ENCODE results near the gene NELFE. TPM values are rescaled to one million over a fixed set of nuclear protein-coding genes. Genes with fewer than 3 reads are reported as not detected.
"Not testable (repeated sequence)": the region's sequence is repeated elsewhere in the genome, so short reads cannot be mapped to it uniquely, and the experiment has no call there.

Gene NELFE, protein sequence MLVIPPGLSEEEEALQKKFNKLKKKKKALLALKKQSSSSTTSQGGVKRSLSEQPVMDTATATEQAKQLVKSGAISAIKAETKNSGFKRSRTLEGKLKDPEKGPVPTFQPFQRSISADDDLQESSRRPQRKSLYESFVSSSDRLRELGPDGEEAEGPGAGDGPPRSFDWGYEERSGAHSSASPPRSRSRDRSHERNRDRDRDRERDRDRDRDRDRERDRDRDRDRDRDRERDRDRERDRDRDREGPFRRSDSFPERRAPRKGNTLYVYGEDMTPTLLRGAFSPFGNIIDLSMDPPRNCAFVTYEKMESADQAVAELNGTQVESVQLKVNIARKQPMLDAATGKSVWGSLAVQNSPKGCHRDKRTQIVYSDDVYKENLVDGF
- polyA plus RNA-seq (ENCODE audit: insufficient read length in 10 of 10), result 10 to 100 TPM; 49.5 to 68.7 (median 64.3) TPM
- long read RNA-seq, donor 1, transcript NELFE-202 (11 exons, 1,584 nt), result major isoform, 23 of 23 reads
- long read RNA-seq, donor 1, partial matches to known transcripts, result 0 of 23 reads
- long read RNA-seq, donor 1, other reads (novel, unspliced or antisense), result 0 of 23 reads
- long read RNA-seq, donor 2, transcript NELFE-202 (11 exons, 1,584 nt), result major isoform, 10 of 16 reads
- long read RNA-seq, donor 2, partial matches to known transcripts, result 6 of 16 reads
- long read RNA-seq, donor 2, other reads (novel, unspliced or antisense), result 0 of 16 reads
- long read RNA-seq, donor 3, result 0 reads
- long read RNA-seq, donor 4, transcript NELFE-202 (11 exons, 1,584 nt), result major isoform, 5 of 6 reads
- long read RNA-seq, donor 4, partial matches to known transcripts, result 0 of 6 reads
- long read RNA-seq, donor 4, other reads (novel, unspliced or antisense), result 0 of 6 reads
- long read RNA-seq, donor 5, transcript NELFE-202 (11 exons, 1,584 nt), result major isoform, 19 of 25 reads
- long read RNA-seq, donor 5, partial matches to known transcripts, result 5 of 25 reads
- long read RNA-seq, donor 5, other reads (novel, unspliced or antisense), result 0 of 25 reads
- long read RNA-seq, donor 6, transcript NELFE-202 (11 exons, 1,584 nt), result major isoform, 16 of 17 reads
- long read RNA-seq, donor 6, partial matches to known transcripts, result 0 of 17 reads
- long read RNA-seq, donor 6, other reads (novel, unspliced or antisense), result 0 of 17 reads
- long read RNA-seq, donor 7, transcript NELFE-202 (11 exons, 1,584 nt), result major isoform, 10 of 10 reads
- long read RNA-seq, donor 7, partial matches to known transcripts, result 0 of 10 reads
- long read RNA-seq, donor 7, other reads (novel, unspliced or antisense), result 0 of 10 reads
- long read RNA-seq, donor 8, transcript NELFE-202 (11 exons, 1,584 nt), result major isoform, 8 of 8 reads
- long read RNA-seq, donor 8, partial matches to known transcripts, result 0 of 8 reads
- long read RNA-seq, donor 8, other reads (novel, unspliced or antisense), result 0 of 8 reads
- long read RNA-seq, donor 9, partial matches to known transcripts, result 0 of 2 reads
- long read RNA-seq, donor 9, other reads (novel, unspliced or antisense), result 0 of 2 reads

GRCh38 chr6:31958741-31959739 lies at the start of gene NELFE, which contains the start of gene SKIC2:
NELFE (minus strand) TSS chr6:31958971; CDS start chr6:31958446, 525 bp downstream.
SKIC2 (plus strand) TSS chr6:31959175; CDS start chr6:31959193, 18 bp downstream.
- peak; percentile 98 to 99 (median 98) for DNase-seq

- not testable (repeated sequence) for DNase-seq
Observed at GRCh38 chr6:32008037-32008436, 49.3 kb upstream of the NELFE start.

DNA sequence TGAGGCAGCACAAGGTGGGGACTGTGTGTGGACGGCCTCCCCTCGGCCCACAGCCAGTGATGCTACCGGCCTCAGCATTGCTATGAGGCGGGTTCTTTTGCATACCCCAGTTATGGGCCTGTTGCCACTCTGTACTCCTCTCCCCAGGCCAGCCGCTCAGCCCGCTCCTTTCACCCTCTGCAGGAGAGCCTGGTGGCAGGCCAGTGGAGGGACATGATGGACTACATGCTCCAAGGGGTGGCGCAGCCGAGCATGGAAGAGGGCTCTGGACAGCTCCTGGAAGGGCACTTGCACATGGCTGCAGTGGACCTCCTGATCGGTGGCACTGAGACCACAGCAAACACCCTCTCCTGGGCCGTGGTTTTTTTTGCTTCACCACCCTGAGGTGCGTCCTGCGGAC lies 48.3 kb upstream of the NELFE start:
- not testable (repeated sequence) for DNase-seq

DNA sequence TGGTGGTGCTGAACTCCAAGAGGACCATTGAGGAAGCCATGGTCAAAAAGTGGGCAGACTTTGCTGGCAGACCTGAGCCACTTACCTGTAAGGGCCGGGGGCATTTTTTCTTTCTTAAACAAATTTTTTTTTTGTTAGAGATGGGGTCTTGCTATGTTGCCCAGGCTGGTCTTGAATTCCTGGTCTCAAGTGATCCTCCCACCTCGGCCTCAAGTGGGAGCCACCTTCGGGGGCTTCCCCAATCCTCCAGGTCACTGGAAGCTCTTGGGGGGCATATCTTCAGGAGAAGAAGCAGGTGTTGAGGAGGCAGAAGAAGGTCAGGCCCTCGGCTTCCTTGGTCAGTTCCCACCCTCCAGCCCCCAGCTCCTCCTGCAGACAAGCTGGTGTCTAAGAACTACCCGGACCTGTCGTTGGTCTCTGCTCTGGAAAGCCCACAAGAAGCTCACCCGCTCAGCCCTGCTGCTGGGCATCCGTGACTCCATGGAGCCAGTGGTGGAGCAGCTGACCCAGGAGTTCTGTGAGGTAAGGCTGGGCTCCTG lies 47.3 kb upstream of the NELFE start:
- not testable (repeated sequence) for DNase-seq

DNA sequence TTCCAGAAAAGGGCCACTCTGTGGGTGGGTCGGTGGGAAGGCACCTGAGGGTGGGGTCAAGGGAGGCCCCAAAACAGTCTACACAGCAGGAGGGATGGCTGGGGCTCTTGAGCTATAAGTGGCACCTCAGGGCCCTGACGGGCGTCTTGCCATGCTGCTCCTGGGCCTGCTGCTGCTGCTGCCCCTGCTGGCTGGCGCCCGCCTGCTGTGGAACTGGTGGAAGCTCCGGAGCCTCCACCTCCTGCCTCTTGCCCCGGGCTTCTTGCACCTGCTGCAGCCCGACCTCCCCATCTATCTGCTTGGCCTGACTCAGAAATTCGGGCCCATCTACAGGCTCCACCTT lies 46.7 kb upstream of the NELFE start:
- not testable (repeated sequence) for DNase-seq

DNA sequence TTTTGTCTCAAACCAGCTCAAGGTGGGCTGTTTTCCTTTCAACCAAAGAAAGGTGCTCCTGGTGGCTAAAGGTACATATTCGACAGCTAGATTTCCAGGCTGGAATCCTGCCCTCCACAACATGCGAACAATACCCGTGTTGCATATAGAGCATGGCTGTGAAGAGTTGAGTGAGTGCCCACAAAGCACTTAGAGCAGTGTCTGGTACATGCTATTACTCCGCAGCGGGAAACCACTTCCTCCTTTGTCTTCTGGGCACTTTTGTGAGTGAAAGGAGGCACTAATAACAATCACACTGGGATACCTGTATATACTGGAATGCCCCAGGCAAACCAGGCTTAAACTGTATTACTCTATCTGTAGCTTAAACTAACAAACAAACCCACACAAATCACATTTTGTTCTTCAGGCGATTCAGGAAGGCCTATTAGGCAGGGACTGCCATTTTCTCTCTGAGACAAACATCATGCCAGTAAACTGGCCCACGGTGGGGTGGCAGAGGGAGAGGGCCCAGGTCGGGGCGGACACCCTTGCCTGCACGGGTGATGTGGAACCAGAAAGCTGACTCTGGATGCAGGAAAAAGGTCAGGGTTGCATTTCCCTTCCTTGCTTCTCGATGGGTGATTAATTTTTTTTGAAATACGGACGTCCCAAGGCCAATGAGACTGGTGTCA lies 46.2 kb upstream of the NELFE start:
- not testable (repeated sequence) for DNase-seq

DNA sequence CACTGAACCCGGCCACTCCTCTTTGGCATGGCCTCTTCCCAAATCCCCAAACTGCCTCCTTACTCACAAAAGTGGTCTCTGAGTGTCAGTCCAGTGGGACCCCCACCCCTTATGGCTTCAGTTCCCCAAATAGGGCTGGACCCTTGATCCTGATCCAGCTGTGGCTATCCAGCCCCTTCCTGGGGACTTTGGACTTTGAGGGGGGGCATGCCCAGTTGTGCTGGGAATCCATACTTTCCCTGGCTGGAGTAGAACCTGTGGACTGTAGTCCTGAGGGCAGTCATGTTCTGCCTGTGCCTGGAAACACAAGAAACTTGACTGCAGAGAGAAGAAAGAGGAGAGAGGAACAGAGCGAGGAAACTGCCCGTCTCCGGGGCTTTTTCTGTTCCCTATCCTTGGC lies 45.6 kb upstream of the NELFE start:
- DNase-seq, result not testable (repeated sequence)

GRCh38 chr6:32003301-32003700 lies 44.5 kb upstream of the NELFE start:
- not testable (repeated sequence) for DNase-seq

DNA sequence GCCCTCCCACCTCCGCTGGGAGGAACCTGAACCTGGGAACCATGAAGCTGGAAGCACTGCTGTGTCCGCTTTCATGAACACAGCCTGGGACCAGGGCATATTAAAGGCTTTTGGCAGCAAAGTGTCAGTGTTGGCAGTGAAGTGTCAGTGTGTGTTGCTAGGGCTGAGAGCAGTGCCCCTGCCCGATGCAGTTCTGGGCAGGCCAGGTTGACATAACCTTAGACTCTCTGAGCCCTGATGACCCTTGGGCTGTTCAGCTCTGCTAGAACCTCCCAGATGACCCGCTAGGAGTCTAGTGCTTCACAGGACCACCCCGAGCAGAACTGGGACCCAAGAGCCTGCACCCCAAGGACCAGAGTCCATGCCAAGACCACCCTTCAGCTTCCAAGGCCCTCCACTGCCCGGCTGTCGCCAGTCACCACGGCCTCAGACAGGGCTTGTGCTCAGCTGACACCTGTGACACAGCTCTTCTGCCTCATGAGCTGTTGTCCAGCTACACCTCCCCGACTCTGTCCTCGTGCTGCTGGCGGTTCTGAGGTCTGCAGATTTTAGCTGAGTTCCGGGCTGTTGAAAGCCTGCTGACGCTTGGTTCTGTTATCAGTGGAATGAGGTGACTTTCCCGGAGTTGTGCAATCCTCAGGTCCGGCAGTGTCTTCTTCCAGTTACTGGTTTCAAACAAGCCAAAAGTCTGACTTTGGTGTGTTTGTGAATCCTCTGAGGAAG lies 43.9 kb upstream of the NELFE start:
- not testable (repeated sequence) for DNase-seq

DNA sequence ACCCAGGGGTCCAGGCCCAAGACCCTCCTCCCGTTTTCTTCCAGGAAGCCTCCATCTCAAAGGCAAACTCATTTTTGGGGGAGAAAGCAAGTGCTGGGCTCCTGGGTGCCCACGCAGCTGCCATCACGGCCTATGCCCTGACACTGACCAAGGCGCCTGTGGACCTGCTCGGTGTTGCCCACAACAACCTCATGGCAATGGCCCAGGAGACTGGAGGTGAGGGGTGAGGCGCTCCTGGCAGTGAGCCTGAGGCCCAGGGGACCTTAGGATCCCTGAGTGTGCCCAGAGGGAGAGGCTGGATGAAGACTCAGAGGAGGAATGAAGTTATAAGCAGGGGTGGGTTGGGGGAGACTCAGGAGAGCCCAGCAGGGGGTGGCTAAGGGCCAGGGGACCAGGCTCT lies 37.6 kb upstream of the NELFE start:
- DNase-seq, result not testable (repeated sequence)

- not testable (repeated sequence) for DNase-seq
Observed at GRCh38 chr6:31994421-31994820, 35.6 kb upstream of the NELFE start.

- not testable (repeated sequence) for DNase-seq
Observed at GRCh38 chr6:31989363-31989762, 30.6 kb upstream of the NELFE start.

DNA sequence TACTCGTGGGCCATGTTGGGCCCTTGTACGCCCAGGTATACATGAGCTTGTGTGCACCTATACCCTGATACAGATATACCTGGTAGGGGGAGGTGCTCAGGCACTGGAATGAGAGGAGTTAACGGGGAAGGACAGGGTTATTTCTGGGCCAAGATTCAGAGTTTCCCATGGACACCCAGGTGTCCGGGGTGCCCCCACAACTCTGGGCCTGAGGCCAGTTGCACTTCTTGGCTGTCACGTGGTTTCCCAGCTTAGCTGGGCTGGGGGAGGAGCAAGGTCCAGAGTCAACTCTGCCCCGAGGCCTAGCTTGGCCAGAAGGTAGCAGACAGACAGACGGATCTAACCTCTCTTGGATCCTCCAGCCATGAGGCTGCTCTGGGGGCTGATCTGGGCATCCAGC lies 23.0 kb upstream of the NELFE start, which contains the start of gene C4A:
C4A (plus strand) TSS at position 314 of the 400 bp plus-strand sequence; CDS start at position 365, 51 bp downstream.
- not testable (repeated sequence) for DNase-seq

DNA sequence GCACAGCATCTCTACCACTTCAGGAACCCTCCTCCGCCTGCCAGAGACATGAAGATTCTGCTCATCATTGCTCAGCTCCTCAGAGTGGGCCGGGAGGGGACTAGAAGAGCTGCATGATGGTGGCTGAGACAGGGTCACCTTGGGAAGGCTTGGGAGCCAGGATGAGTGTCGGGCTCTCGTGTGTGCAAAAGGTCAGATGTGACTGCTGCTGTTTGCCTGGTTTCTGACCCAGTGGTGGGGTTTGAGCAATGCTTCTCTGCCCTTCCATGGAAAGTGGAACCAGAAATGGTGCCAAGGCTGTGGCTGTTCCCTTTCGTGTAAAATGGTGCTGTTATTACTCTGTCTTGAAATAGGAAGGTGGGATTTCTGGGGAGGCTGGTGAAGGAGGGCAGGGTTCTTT lies 22.2 kb upstream of the NELFE start:
- not testable (repeated sequence) for DNase-seq

GRCh38 chr6:31980195-31980876 lies 21.6 kb upstream of the NELFE start:
- not testable (repeated sequence) for DNase-seq

GRCh38 chr6:31979238-31979898 lies 20.6 kb upstream of the NELFE start:
- no peak for DNase-seq

DNA sequence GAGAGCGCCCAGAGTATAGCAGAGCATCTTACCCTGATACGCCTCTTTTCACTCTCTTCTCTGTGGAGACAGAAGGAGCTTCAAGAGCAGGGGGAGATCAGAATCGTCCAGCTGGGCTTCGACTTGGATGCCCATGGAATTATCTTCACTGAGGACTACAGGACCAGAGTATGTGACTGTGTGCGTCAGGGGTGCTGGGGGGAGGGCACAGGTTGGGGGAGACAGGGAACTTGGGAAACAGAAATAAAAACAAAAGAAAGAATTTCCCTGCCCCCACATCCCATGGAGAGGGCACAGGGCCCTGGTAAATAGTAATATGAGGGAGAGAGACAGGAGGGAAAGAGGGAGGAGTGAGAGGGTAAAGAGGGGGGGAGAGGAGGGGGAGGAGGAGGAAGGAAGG lies 20.1 kb upstream of the NELFE start:
- no peak for DNase-seq
